Stomach (tissue), 9 donors: ENCODE data around the gene NOS1. TPM values are rescaled to one million over a fixed set of nuclear protein-coding genes. Genes with fewer than 3 reads are reported as not detected.

Experiments used
- DNase-seq, 2 donors: peaks; one replicate each; pipeline versions ENCODE4 v3.0.0 to v3.0.0-alpha.2; 2013 to 2019
- H3K27ac ChIP-seq, 5 donors: fragments of 200-600 bp in 4 of 5; sonication (generic) in 4 of 5; one replicate each; pipeline ENCODE4 v1.5.1; 2013 to 2019; ENCODE audit warnings: mild to moderate bottlenecking in 1 of 5, moderate library complexity in 1 of 5
- H3K27me3 ChIP-seq, 3 donors: fragments of 200-600 bp; sonication (generic); one replicate each; pipeline ENCODE4 v1.5.1; 2017 to 2019; ENCODE audit warnings: mixed run types in 1 of 3
- H3K36me3 ChIP-seq, 4 donors: fragments of 200-600 bp; sonication (generic); 1 replicate in 3 of 4; 2 replicates in 1 of 4; pipeline ENCODE4 v1.5.1; 2016 to 2019
- H3K4me1 ChIP-seq, 4 donors: fragments of 200-600 bp; sonication (generic); one replicate each; pipeline ENCODE4 v1.5.1; 2016 to 2019
- H3K4me3 ChIP-seq, 4 donors: fragments of 200-600 bp; sonication (generic) in 3 of 4; one replicate each; pipeline ENCODE4 v1.5.1; 2016 to 2019; ENCODE audit warnings: mild to moderate bottlenecking in 1 of 4
- H3K9me3 ChIP-seq, 4 donors: fragments of 200-600 bp; sonication (generic); one replicate each; pipeline ENCODE4 v1.5.1; 2016 to 2019
- EP300 ChIP-seq: sonication (generic); formaldehyde crosslinking; IDR thresholded peaks from one replicate; pipeline ENCODE4 v1.6.1; 2017; ENCODE audit warnings: antibody characterized with exemption
- POLR2A ChIP-seq, 4 donors: fragments of 450-650 bp; IDR thresholded peaks; one replicate each; pipeline ENCODE4 v1.6.1; 2016; ENCODE audit warnings: antibody characterized with exemption in 4 of 4, control low read depth in 2 of 4, mild to moderate bottlenecking in 1 of 4, moderate library complexity in 1 of 4
- POLR2AphosphoS5 ChIP-seq, 3 donors: sonication (generic); formaldehyde crosslinking; IDR thresholded peaks; one replicate each; pipeline ENCODE4 v1.6.1; 2016; ENCODE audit warnings: antibody characterized with exemption in 3 of 3
- WGBS, 5 donors: extraction: QIAGEN DNeasy Blood & Tissue Kit in 3 of 5; methylation state at CpG; one replicate each; pipeline versions ENCODE4 v1.1.5 to v1.1.7; 2013 to 2018; 5-methylcytosine and 5-hydroxymethylcytosine counted together
- intact Hi-C: fragments of 100-400 bp; cut with DNase I; formaldehyde crosslinking; loops from one replicate; pipeline ENCODE4 v1.15.1; 2023; ENCODE audit warnings: low total_unique reads
- polyA plus RNA-seq, 3 donors: library from polyadenylated mRNA; stranded (reverse); fragments of 200-250 nt; gene quantifications; one replicate each; pipeline ENCODE4 v1.2.3, GENCODE V29; 2013
- total RNA-seq, 5 donors: library from RNA; depleted of rRNA; stranded (reverse); fragments of >200 nt; gene quantifications; one replicate each; pipeline versions ENCODE4 v1.1.0 to v1.2.3, GENCODE V29; 2014 to 2016
- TF ChIP-seq, protein P1 (sequence below), 7 experiments: fragments of 450-650 bp in 4 of 7; fragments of 200-600 bp in 3 of 7; sonication (generic) in 3 of 7; IDR thresholded peaks; one replicate each; pipeline ENCODE4 v1.5.1; 2016 to 2019; ENCODE audit warnings: antibody characterized with exemption in 7 of 7, control low read depth in 2 of 7, mild to moderate bottlenecking in 1 of 7
- donor health status: healthy with polysubstance abuse.
- donor health status: Bipolar disorder and iron deficiency.
- donor health status: healthy.

The NOS1 gene
- total and polyA plus RNA-seq, 8 donors, result 0.15 to 3.1 (median 0.29) TPM; not detected in 3

DNA sequence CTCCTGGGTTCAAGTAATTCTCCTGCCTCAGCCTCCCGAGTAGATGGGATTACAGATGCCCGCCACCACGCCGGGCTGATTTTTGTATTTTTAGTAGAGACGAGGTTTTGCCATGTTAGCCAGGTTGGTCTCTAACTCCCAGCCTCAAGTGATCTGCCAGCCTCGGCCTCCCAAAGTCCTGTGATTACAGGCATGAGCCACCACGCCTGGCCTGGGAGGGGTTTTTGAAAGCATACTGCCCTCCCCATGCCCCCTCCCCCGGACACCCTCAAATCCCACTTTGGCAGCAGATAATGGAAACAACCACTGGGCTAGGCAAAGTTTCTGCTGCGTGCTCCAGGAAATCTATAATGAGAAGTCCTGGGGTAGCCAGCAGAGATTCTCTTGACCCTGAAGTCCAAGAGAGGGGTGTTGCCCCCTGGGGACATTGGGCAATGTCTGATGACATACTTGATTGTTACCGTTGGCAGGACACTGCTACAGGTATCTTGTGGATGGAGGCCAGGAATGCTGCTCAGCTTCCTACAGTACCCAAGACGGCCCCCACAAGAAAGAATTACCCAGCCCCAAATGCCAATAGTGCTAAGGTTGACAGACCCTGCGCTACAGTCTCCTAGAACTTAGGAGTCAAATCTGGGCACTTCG, 152.5 kb downstream of the NOS1 start:
- Histone ChIP-seq H3K4me1 (no peaks in the 10 kb centered on the region), H3K36me3 (no peaks in the 10 kb centered on the region), H3K27ac (no peak overlapping the region), H3K9me3 (no peaks in the 10 kb centered on the region), H3K27me3 (peaks cover 0 to 47% (median 5%) of the 10 kb centered on the region in 3 donors), H3K4me3 (no peak overlapping the region)
- WGBS, 5 donors, result 76 to 83% (median 81%) methylated on average over 13 of the region's 13 CpGs
- TF ChIP-seq EP300 (no peak), POLR2A (IDR thresholded peaks at IDR 0.05) (no peak), POLR2AphosphoS5 (IDR thresholded peaks at IDR 0.05) (no peak)
- TF ChIP-seq, protein P1, sequence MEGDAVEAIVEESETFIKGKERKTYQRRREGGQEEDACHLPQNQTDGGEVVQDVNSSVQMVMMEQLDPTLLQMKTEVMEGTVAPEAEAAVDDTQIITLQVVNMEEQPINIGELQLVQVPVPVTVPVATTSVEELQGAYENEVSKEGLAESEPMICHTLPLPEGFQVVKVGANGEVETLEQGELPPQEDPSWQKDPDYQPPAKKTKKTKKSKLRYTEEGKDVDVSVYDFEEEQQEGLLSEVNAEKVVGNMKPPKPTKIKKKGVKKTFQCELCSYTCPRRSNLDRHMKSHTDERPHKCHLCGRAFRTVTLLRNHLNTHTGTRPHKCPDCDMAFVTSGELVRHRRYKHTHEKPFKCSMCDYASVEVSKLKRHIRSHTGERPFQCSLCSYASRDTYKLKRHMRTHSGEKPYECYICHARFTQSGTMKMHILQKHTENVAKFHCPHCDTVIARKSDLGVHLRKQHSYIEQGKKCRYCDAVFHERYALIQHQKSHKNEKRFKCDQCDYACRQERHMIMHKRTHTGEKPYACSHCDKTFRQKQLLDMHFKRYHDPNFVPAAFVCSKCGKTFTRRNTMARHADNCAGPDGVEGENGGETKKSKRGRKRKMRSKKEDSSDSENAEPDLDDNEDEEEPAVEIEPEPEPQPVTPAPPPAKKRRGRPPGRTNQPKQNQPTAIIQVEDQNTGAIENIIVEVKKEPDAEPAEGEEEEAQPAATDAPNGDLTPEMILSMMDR (IDR thresholded peaks at IDR 0.05), result no peak
- intact Hi-C loops, result no loop called here
- no peak for DNase-seq

DNA sequence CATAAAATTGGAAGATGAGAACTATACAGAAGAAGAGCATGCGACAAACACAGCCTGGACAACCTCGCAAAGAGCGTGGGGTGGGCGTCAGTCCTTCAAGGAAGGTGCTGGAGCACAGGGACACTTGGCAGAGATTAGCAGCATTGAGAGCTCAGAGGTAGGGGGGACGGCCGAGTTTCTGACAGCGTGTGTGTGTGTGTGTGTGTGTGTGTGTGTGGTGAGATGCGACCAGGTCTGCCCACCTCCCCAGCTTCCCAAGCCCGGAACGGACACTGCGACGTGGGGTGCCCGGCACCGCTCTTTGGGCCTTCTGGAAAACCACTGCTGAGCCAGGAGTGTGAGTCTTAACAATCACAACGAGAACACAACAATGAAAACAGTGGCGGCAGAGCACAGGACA, 153.2 kb downstream of the NOS1 start:
- Histone ChIP-seq H3K9me3 (no peaks in the 10 kb centered on the region), H3K27ac (no peak overlapping the region), H3K27me3 (peaks cover 0 to 47% (median 5%) of the 10 kb centered on the region in 3 donors), H3K4me1 (no peaks in the 10 kb centered on the region), H3K36me3 (no peaks in the 10 kb centered on the region), H3K4me3 (no peak overlapping the region)
- no peak for TF ChIP-seq EP300
- no peak for TF ChIP-seq POLR2AphosphoS5 (IDR thresholded peaks at IDR 0.05)
- TF ChIP-seq, protein P1 (IDR thresholded peaks at IDR 0.05), result no peak
- no peak for TF ChIP-seq POLR2A (IDR thresholded peaks at IDR 0.05)
- DNase-seq, result no peak
- intact Hi-C loops, result no loop called here
- 68 to 76% (median 72%) methylated on average over 9 to 16 of the region's 16 CpGs for WGBS, 5 donors

DNA sequence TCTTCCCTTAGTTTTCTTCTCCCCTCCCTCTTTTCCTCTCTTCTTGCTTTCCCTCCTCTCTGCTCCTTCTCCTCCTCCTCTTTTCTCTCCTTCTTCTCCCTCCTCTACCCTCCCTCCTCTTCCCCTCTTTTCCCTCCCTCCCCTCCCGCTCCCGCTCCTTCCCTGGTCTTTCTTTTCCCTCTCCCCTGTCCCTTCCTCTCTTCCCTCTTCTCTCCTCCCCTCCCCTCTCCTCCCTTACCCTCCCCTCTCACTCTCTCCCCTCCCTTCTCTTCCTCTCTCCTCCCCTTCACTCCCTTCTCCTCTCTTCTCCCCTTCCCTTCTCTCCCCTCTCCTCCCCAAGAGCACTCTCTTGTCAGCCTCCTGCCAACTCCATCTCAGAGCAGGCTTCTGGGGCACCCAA, 153.8 kb downstream of the NOS1 start:
- H3K9me3 ChIP-seq, result no peaks in the 10 kb centered on the region
- peaks cover 0 to 49% (median 5%) of the 10 kb centered on the region in 3 donors for H3K27me3 ChIP-seq
- H3K4me1 ChIP-seq, result no peaks in the 10 kb centered on the region
- 43 to 60% (median 55%) methylated on average over 2 of the region's 2 CpGs for WGBS, 5 donors
- no peak for TF ChIP-seq POLR2AphosphoS5 (IDR thresholded peaks at IDR 0.05)
- no peak for TF ChIP-seq EP300
- TF ChIP-seq POLR2A (IDR thresholded peaks at IDR 0.05), result no peak
- TF ChIP-seq, protein P1 (IDR thresholded peaks at IDR 0.05), result no peak
- H3K4me3 ChIP-seq, result no peak overlapping the region
- intact Hi-C loops, result no loop called here
- H3K27ac ChIP-seq, result no peak overlapping the region
- DNase-seq, result no peak
- H3K36me3 ChIP-seq, result no peaks in the 10 kb centered on the region

DNA sequence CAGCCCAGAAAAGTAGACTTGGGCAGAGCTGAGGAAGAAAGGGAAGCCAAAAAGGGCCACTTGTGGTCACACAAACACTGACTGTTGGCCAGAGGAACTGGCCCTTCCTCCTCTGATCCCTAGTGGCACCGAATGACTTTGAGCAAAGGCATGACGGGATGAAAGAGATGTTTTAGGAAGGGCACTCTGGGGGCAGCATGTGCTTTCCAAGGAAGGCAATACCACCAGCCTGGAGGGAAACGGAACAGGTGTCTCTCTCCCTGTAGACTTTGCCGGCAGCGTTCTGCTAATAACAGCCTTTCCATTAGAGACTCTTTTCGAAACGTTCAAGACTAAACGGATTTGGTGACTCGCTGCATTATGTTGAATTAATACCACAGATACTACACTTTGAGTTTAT, 158.9 kb downstream of the NOS1 start:
- Histone ChIP-seq H3K4me3 (no peak overlapping the region), H3K27ac (no peak overlapping the region), H3K9me3 (no peaks in the 10 kb centered on the region), H3K27me3 (peaks cover 0 to 29% (median 0%) of the 10 kb centered on the region in 3 donors), H3K36me3 (no peaks in the 10 kb centered on the region), H3K4me1 (no peaks in the 10 kb centered on the region)
- TF ChIP-seq, protein P1 (IDR thresholded peaks at IDR 0.05), result no peak
- TF ChIP-seq EP300, result no peak
- TF ChIP-seq POLR2AphosphoS5 (IDR thresholded peaks at IDR 0.05), result no peak
- TF ChIP-seq POLR2A (IDR thresholded peaks at IDR 0.05), result no peak
- intact Hi-C loops, result no loop called here
- 76 to 89% (median 82%) methylated on average over 9 of the region's 9 CpGs for WGBS, 5 donors
- no peak for DNase-seq
